ENCODE measurements around the gene C11orf54.
"Not testable (repeated sequence)": the region's sequence is repeated elsewhere in the genome, so short reads cannot be mapped to it uniquely, and the experiment has no call there.

The C11orf54 gene

GRCh38 chr11:93772123-93772522 is 30.7 kb downstream of the C11orf54 start:
- no peak for DNase-seq

- DNase-seq: no peak
Measured at GRCh38 chr11:93773045-93773477, 31.6 kb downstream of the C11orf54 start.

GRCh38 chr11:93773601-93774200 is 32.2 kb downstream of the C11orf54 start:
- DNase-seq: no peak

GRCh38 chr11:93774560-93774959 is 33.1 kb downstream of the C11orf54 start:
- DNase-seq: not testable (repeated sequence)

GRCh38 chr11:93775289-93775688 is 33.8 kb downstream of the C11orf54 start:
- no peak for DNase-seq

GRCh38 chr11:93783362-93783761 is 41.9 kb downstream of the C11orf54 start:
- no peak for DNase-seq

GRCh38 chr11:93783765-93784144 is 42.3 kb downstream of the C11orf54 start:
- DNase-seq: no peak

GRCh38 chr11:93784145-93784934 is 42.9 kb downstream of the C11orf54 start, which contains the start of gene MED17:
MED17 (plus strand) TSS chr11:93784282; CDS start chr11:93784514, 232 bp downstream.
- DNase-seq: peak; percentile 83

GRCh38 chr11:93784935-93785360 is 43.5 kb downstream of the C11orf54 start:
- DNase-seq: no peak

- DNase-seq: no peak
Measured at GRCh38 chr11:93791493-93791892, 50.0 kb downstream of the C11orf54 start.

- no peak for DNase-seq
Measured at GRCh38 chr11:93796441-93797231, 55.2 kb downstream of the C11orf54 start.

- DNase-seq: no peak
Measured at GRCh38 chr11:93801366-93801765, 59.9 kb downstream of the C11orf54 start.

GRCh38 chr11:93804879-93805278 is 63.4 kb downstream of the C11orf54 start:
- DNase-seq: no peak

GRCh38 chr11:93807980-93808379 is 66.5 kb downstream of the C11orf54 start:
- DNase-seq: no peak

GRCh38 chr11:93813974-93814373 is 72.5 kb downstream of the C11orf54 start:
- no peak for DNase-seq
